GM19043 (cell line): ENCODE measurements around the gene BTF3L4.
"Not testable (repeated sequence)": the region's sequence is repeated elsewhere in the genome, so short reads cannot be mapped to it uniquely, and the experiment has no call there.

Experiments
- ATAC-seq: cut with Tn5 transposase; IDR thresholded peaks from one replicate; pipeline ENCODE4 v1.9.1; 2021; ENCODE audit warnings: low read depth; ENCODE audit not compliant: unreplicated experiment

Gene BTF3L4

GRCh38 chr1:52056163-52056936 is at the start of gene BTF3L4:
TSS of gene BTF3L4 (plus strand) at chr1:52056295. CDS start at chr1:52059848, 3,553 bp downstream.
- ATAC-seq: peak; percentile 72

- ATAC-seq: no peak
Measured at GRCh38 chr1:52007215-52008002, 48.7 kb upstream of the BTF3L4 start.

GRCh38 chr1:52008071-52008809 is 47.9 kb upstream of the BTF3L4 start:
- ATAC-seq: no peak

GRCh38 chr1:52022133-52022532 is 34.0 kb upstream of the BTF3L4 start:
- ATAC-seq: no peak

GRCh38 chr1:52026278-52026677 is 29.8 kb upstream of the BTF3L4 start:
- ATAC-seq: no peak

- ATAC-seq: no peak
Measured at GRCh38 chr1:52028328-52028727, 27.8 kb upstream of the BTF3L4 start.

GRCh38 chr1:52028839-52029238 is 27.3 kb upstream of the BTF3L4 start:
- not testable (repeated sequence) for ATAC-seq

GRCh38 chr1:52032124-52032784 is 23.8 kb upstream of the BTF3L4 start:
- ATAC-seq: no peak

- ATAC-seq: peak; percentile 43
Measured at GRCh38 chr1:52032785-52033131, 23.3 kb upstream of the BTF3L4 start.

- ATAC-seq: peak; percentile 88
Measured at GRCh38 chr1:52033190-52034049, 22.7 kb upstream of the BTF3L4 start, which contains the start of gene KTI12. TSS of gene KTI12 (minus strand) at chr1:52033810. CDS start at chr1:52033761, 49 bp downstream.

- ATAC-seq: no peak
Measured at GRCh38 chr1:52034050-52034384, 22.1 kb upstream of the BTF3L4 start.

GRCh38 chr1:52037402-52037814 is 18.7 kb upstream of the BTF3L4 start:
- no peak for ATAC-seq

- no peak for ATAC-seq
Measured at GRCh38 chr1:52037909-52038308, 18.2 kb upstream of the BTF3L4 start.

GRCh38 chr1:52041551-52042185 is 14.4 kb upstream of the BTF3L4 start:
- no peak for ATAC-seq

GRCh38 chr1:52045236-52045635 is 10.9 kb upstream of the BTF3L4 start:
- no peak for ATAC-seq

- ATAC-seq: not testable (repeated sequence)
Measured at GRCh38 chr1:52045666-52046195, 10.4 kb upstream of the BTF3L4 start.

GRCh38 chr1:52049337-52049736 is 6.8 kb upstream of the BTF3L4 start:
- ATAC-seq: not testable (repeated sequence)

- no peak for ATAC-seq
Measured at GRCh38 chr1:52053862-52054261, 2.2 kb upstream of the BTF3L4 start.

GRCh38 chr1:52054496-52055065 is 1.5 kb upstream of the BTF3L4 start:
- ATAC-seq: no peak
